ENCODE measurements around the gene AKT2.

DNA sequence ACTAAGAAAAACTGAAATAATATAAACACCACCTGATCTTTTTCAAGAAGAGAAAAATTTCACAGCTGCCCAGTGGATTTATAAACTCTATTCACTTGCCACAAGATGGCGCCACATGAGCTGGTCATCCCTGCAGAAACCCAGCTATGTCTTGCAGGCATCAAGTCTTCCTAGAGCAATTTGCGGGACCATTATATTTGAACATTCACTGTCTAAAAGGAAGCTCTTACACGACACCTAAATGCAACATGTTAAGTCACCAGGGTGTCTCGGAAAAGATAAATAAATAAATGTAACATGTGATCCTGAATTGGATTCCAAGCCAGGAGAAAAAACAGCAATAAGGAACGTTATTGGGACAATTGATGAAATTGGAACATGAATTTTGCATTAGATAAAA lies 20.3 kb upstream of the AKT2 start:
- TF ChIP-seq, protein P1, sequence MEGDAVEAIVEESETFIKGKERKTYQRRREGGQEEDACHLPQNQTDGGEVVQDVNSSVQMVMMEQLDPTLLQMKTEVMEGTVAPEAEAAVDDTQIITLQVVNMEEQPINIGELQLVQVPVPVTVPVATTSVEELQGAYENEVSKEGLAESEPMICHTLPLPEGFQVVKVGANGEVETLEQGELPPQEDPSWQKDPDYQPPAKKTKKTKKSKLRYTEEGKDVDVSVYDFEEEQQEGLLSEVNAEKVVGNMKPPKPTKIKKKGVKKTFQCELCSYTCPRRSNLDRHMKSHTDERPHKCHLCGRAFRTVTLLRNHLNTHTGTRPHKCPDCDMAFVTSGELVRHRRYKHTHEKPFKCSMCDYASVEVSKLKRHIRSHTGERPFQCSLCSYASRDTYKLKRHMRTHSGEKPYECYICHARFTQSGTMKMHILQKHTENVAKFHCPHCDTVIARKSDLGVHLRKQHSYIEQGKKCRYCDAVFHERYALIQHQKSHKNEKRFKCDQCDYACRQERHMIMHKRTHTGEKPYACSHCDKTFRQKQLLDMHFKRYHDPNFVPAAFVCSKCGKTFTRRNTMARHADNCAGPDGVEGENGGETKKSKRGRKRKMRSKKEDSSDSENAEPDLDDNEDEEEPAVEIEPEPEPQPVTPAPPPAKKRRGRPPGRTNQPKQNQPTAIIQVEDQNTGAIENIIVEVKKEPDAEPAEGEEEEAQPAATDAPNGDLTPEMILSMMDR (IDR thresholded peaks at IDR 0.05) = peak; percentile 68 to 84 (median 74)
- TF ChIP-seq POLR2A (IDR thresholded peaks at IDR 0.05) = no peak

All from adrenal gland (tissue), 5 donors.